Thyroid gland (tissue), 4 donors: ENCODE results near the gene TMC2.

Experiments
- POLR2A ChIP-seq, 2 donors: fragments of 450-650 bp; IDR thresholded peaks; one replicate each; pipeline ENCODE4 v1.6.1; 2017; ENCODE audit warnings: antibody characterized with exemption in 2 of 2, mild to moderate bottlenecking in 2 of 2, moderate library complexity in 1 of 2
- TF ChIP-seq, protein P1 (sequence below), 6 experiments: fragments of 200-600 bp in 3 of 6; fragments of 450-650 bp in 3 of 6; sonication (generic) in 3 of 6; IDR thresholded peaks; one replicate each; pipeline ENCODE4 v1.5.1; 2016 to 2019; ENCODE audit warnings: antibody characterized with exemption in 6 of 6, mild to moderate bottlenecking in 2 of 6, inconsistent platforms in 1 of 6, moderate library complexity in 1 of 6

- TF ChIP-seq, protein P1, sequence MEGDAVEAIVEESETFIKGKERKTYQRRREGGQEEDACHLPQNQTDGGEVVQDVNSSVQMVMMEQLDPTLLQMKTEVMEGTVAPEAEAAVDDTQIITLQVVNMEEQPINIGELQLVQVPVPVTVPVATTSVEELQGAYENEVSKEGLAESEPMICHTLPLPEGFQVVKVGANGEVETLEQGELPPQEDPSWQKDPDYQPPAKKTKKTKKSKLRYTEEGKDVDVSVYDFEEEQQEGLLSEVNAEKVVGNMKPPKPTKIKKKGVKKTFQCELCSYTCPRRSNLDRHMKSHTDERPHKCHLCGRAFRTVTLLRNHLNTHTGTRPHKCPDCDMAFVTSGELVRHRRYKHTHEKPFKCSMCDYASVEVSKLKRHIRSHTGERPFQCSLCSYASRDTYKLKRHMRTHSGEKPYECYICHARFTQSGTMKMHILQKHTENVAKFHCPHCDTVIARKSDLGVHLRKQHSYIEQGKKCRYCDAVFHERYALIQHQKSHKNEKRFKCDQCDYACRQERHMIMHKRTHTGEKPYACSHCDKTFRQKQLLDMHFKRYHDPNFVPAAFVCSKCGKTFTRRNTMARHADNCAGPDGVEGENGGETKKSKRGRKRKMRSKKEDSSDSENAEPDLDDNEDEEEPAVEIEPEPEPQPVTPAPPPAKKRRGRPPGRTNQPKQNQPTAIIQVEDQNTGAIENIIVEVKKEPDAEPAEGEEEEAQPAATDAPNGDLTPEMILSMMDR (IDR thresholded peaks at IDR 0.05) = no peak
- TF ChIP-seq POLR2A (IDR thresholded peaks at IDR 0.05) = no peak
Measured at GRCh38 chr20:2515203-2515602, 21.2 kb upstream of the TMC2 start.
